HepG2 (cell line): ENCODE results near the gene ROMO1. TPM values are rescaled to one million over a fixed set of nuclear protein-coding genes. Genes with fewer than 3 reads are reported as not detected.

ENCODE experiments used
- E2F1 ChIP-seq: sonication (generic); formaldehyde crosslinking; IDR thresholded peaks from 2 replicates; pipeline ENCODE4 v1.5.0; 2020; ENCODE audit warnings: missing genetic modification reagents
- GABPB1 ChIP-seq: IDR thresholded peaks from 2 replicates; pipeline ENCODE4 v1.6.1; 2016; ENCODE audit warnings: mild to moderate bottlenecking, missing genetic modification reagents, moderate library complexity, missing compliant biosample characterization
- HINFP ChIP-seq: sonication (generic); formaldehyde crosslinking; IDR thresholded peaks from 2 replicates; pipeline ENCODE4 v1.4.0; 2020; ENCODE audit warnings: low read depth, mild to moderate bottlenecking, missing genetic modification reagents
- HOXA3 ChIP-seq: sonication (generic); formaldehyde crosslinking; IDR thresholded peaks from 2 replicates; pipeline ENCODE4 v1.5.0; 2020; ENCODE audit warnings: missing genetic modification reagents
- KLF12 ChIP-seq: sonication (generic); formaldehyde crosslinking; IDR thresholded peaks from 2 replicates; pipeline ENCODE4 v1.4.0; 2020; ENCODE audit warnings: missing genetic modification reagents, borderline replicate concordance
- KLF13 ChIP-seq: sonication (generic); formaldehyde crosslinking; IDR thresholded peaks from 2 replicates; pipeline ENCODE4 v1.4.0; 2020; ENCODE audit warnings: mild to moderate bottlenecking, missing genetic modification reagents
- MBD4 ChIP-seq: IDR thresholded peaks from 2 replicates; pipeline ENCODE4 v1.6.1; 2012; ENCODE audit warnings: low read length, inconsistent platforms, borderline replicate concordance
- MBNL3 ChIP-seq: fragments of 250-450 bp; sonication (Bioruptor Pico); conservative IDR thresholded peaks from 2 replicates; pipeline ENCODE4 v1.8.0; 2022; ENCODE audit warnings: mild to moderate bottlenecking, inconsistent platforms
- PAF1 ChIP-seq: IDR thresholded peaks from 2 replicates; pipeline ENCODE4 v1.6.1; 2016; ENCODE audit warnings: missing genetic modification reagents, missing compliant biosample characterization
- PCBP2 ChIP-seq: fragments of 200-400 bp; formaldehyde crosslinking; optimal IDR thresholded peaks from 2 replicates; pipeline ENCODE3; 2018; ENCODE audit warnings: low read length, low read depth; ENCODE audit not compliant: poor library complexity, severe bottlenecking
- POLR2A ChIP-seq, 2 experiments: IDR thresholded peaks; 2 replicates each; pipeline ENCODE4 v1.6.1; 2011; ENCODE audit warnings: low read depth in 2 of 2, low read length in 2 of 2, mild to moderate bottlenecking in 1 of 2, moderate library complexity in 1 of 2; ENCODE audit not compliant: insufficient read depth in 1 of 2
- RXRB ChIP-seq: IDR thresholded peaks from 2 replicates; pipeline ENCODE4 v1.6.1; 2016; ENCODE audit warnings: borderline replicate concordance, missing genetic modification reagents, missing compliant biosample characterization
- XBP1 ChIP-seq: sonication (generic); formaldehyde crosslinking; IDR thresholded peaks from 2 replicates; pipeline ENCODE4 v1.5.0; 2020; ENCODE audit warnings: missing genetic modification reagents
- ZBTB42 ChIP-seq: sonication (generic); formaldehyde crosslinking; IDR thresholded peaks from 2 replicates; pipeline ENCODE4 v1.5.0; 2020; ENCODE audit warnings: mild to moderate bottlenecking, missing genetic modification reagents
- ZNF329 ChIP-seq: sonication (generic); formaldehyde crosslinking; IDR thresholded peaks from 2 replicates; pipeline ENCODE4 v1.9.0; 2021; ENCODE audit warnings: low read depth, mild to moderate bottlenecking, missing genetic modification reagents
- ZNF354B ChIP-seq: sonication (generic); formaldehyde crosslinking; IDR thresholded peaks from 2 replicates; pipeline ENCODE4 v1.8.0; 2022; ENCODE audit warnings: mild to moderate bottlenecking, missing genetic modification reagents
- ZNF687 ChIP-seq: sonication (generic); formaldehyde crosslinking; IDR thresholded peaks from 2 replicates; pipeline ENCODE4 v1.5.1; 2020; ENCODE audit warnings: mild to moderate bottlenecking, missing genetic modification reagents, moderate library complexity
- ZZZ3 ChIP-seq: sonication (generic); formaldehyde crosslinking; IDR thresholded peaks from 2 replicates; pipeline ENCODE4 v1.4.0; 2020; ENCODE audit warnings: missing genetic modification reagents, mild to moderate bottlenecking, borderline replicate concordance
- polyA plus RNA-seq, 8 experiments: library from polyadenylated mRNA; depleted of rRNA in 3 of 8; stranded (reverse) in 7 of 8; unstranded in 1 of 8; fragments of >200 nt; fragmentation: Illumina TruSeq in 4 of 8; extraction: Trizol in 4 of 8; gene quantifications; 2 replicates each; pipeline versions ENCODE4 v1.2.1 to v1.2.3, GENCODE V29; 2011 to 2016; ENCODE audit warnings: low read depth in 4 of 8, missing spikeins in 1 of 8, mixed read lengths in 1 of 8; ENCODE audit not compliant: insufficient read depth in 1 of 8
- total RNA-seq, 5 experiments: library from RNA; depleted of rRNA; stranded (reverse); fragments of >200 nt; fragmentation: Illumina TruSeq; extraction: Trizol; gene quantifications; 2 replicates each; pipeline ENCODE4 v1.2.3, GENCODE V29; 2016; ENCODE audit warnings: low read depth in 1 of 5
- TF ChIP-seq, protein P1 (sequence below): IDR thresholded peaks from 2 replicates; pipeline ENCODE4 v1.6.1; 2016; ENCODE audit warnings: low read depth, control low read depth
- TF ChIP-seq, protein P2 (sequence below): sonication (generic); formaldehyde crosslinking; IDR thresholded peaks from 2 replicates; pipeline ENCODE4 v1.8.1; 2023; ENCODE audit warnings: mild to moderate bottlenecking, missing genetic modification reagents, borderline replicate concordance

Gene ROMO1
- total and polyA plus RNA-seq, 2 of the 13 experiments (the other 11 are each of a cell fraction or from before 2014, with no cell fraction given): 636 to 755 TPM

- TF ChIP-seq, protein P1, sequence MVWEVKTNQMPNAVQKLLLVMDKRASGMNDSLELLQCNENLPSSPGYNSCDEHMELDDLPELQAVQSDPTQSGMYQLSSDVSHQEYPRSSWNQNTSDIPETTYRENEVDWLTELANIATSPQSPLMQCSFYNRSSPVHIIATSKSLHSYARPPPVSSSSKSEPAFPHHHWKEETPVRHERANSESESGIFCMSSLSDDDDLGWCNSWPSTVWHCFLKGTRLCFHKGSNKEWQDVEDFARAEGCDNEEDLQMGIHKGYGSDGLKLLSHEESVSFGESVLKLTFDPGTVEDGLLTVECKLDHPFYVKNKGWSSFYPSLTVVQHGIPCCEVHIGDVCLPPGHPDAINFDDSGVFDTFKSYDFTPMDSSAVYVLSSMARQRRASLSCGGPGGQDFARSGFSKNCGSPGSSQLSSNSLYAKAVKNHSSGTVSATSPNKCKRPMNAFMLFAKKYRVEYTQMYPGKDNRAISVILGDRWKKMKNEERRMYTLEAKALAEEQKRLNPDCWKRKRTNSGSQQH (CRISPR knock-in tag): no peak
- TF ChIP-seq KLF12 (CRISPR knock-in tag) (no peak), MBD4 (peak; percentile 88), ZZZ3 (CRISPR knock-in tag) (no peak), HOXA3 (CRISPR knock-in tag) (no peak), E2F1 (CRISPR knock-in tag) (no peak), RXRB (CRISPR knock-in tag) (no peak), PAF1 (CRISPR knock-in tag) (peak; percentile 81), HINFP (CRISPR knock-in tag) (no peak), POLR2A (IDR thresholded peaks at IDR 0.05; ENCODE audit: insufficient read depth in 1 of 2, low read depth in 2 of 2, low read length in 2 of 2) (0 out of 4 replicates have a peak, but pooled peaks of 1 of the 2 experiments have one; percentile 34), MBNL3 (CRISPR knock-in tag) (no peak), GABPB1 (CRISPR knock-in tag) (no peak), XBP1 (no peak), KLF13 (CRISPR knock-in tag) (no peak), ZNF329 (CRISPR knock-in tag) (no peak), ZNF687 (CRISPR knock-in tag) (no peak), ZBTB42 (CRISPR knock-in tag) (no peak), PCBP2 (no peak), ZNF354B (CRISPR knock-in tag) (no peak)
- TF ChIP-seq, protein P2, sequence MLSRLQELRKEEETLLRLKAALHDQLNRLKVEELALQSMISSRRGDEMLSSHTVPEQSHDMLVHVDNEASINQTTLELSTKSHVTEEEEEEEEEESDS (CRISPR knock-in tag): no peak
These were observed 30.8 kb downstream of the ROMO1 start (continued) for GRCh38 chr20:35729836-35730582.
